Spinal cord (tissue), 10 donors: ENCODE results near the gene CXXC5. TPM values are rescaled to one million over a fixed set of nuclear protein-coding genes. Genes with fewer than 3 reads are reported as not detected.

Source experiments
- DNase-seq, 6 donors: peaks; one replicate each; pipeline versions ENCODE4 v3.0.0 to v3.0.0-alpha.2; 2013 to 2015; ENCODE audit warnings: low spot score in 6 of 6, low read depth in 4 of 6
- H3K27ac ChIP-seq: one replicate; pipeline ENCODE4 v1.5.1; 2013; ENCODE audit warnings: low read depth, low read length, control low read depth
- H3K27me3 ChIP-seq: one replicate; pipeline ENCODE4 v1.6.1; 2013; ENCODE audit warnings: low read length; ENCODE audit not compliant: control insufficient read depth, insufficient read depth
- H3K36me3 ChIP-seq: one replicate; pipeline ENCODE4 v1.6.1; 2013; ENCODE audit warnings: low read length; ENCODE audit not compliant: control insufficient read depth, insufficient read depth
- H3K4me1 ChIP-seq: one replicate; pipeline ENCODE4 v1.6.1; 2013; ENCODE audit warnings: low read length; ENCODE audit not compliant: control insufficient read depth, insufficient read depth
- H3K4me3 ChIP-seq: one replicate; pipeline ENCODE4 v1.5.1; 2013; ENCODE audit warnings: low read depth, low read length, control low read depth
- H3K9me3 ChIP-seq: one replicate; pipeline ENCODE4 v1.6.1; 2013; ENCODE audit warnings: low read length; ENCODE audit not compliant: control insufficient read depth, insufficient read depth
- WGBS: methylation state at CpG from one replicate; pipeline ENCODE4 v1.1.5; 2013; ENCODE audit warnings: missing lambda C conversion rate; ENCODE audit not compliant: insufficient coverage; 5-methylcytosine and 5-hydroxymethylcytosine counted together
- polyA plus RNA-seq, 2 donors: library from polyadenylated mRNA; unstranded; fragments of 120-200 nt; gene quantifications; one replicate each; pipeline ENCODE4 v1.2.1, GENCODE V29; 2013; ENCODE audit not compliant: insufficient read length in 2 of 2
- total RNA-seq, 2 donors: library from RNA; depleted of rRNA in 1 of 2; stranded (reverse); fragments of 120-200 nt in 1 of 2; fragments of >200 nt in 1 of 2; gene quantifications; one replicate each; pipeline versions ENCODE4 v1.2.3 to v1.2.4, GENCODE V29; 2013 to 2014
- donor health status: healthy.

CXXC5 gene
- total and polyA plus RNA-seq, 4 donors, result 71.5 to 137 (median 108) TPM

DNA sequence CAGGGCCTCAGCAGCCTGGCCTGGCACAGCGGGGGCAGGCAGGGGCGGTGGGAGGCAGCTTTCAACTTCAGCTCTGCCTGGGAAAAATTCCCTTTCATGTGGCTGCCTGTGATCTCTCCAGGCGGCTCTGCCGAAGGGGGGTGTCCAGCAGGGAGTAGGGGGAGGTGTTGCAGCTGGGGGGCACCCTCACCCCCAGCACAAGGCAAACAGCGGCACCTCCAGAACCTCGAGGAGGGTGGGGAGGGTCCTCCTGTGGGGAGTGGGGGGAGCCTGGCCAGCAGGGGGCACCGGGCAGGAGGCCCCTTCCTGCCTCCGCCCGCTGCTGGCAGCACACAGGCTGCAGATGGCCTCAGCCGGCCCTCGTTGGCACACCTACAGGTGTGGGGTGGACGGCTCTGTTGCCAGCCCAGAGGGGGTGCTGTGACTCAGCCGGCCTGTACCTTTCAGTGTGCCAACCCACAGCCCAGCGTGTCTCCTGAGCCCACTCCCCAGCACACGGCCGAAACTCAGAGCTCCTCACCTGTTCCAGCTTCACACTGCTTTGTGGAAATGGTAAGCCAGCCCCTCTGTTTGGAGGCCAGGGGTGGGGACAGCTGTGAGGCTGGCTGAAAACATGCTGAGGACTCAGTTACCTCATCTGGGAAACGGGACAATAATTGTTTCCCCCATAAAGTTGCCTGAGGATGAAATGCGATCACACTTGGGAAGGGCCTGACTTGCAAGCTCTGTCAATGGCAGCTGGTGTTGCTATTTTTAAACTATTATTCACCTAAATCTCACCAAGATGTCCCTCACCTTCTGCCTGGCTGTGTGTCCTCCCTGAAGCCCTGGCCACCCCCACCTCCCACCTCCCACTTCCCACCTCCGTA, 37.0 kb downstream of the CXXC5 start:
- Histone ChIP-seq H3K4me1 (peaks cover 96% of the 10 kb centered on the region), H3K9me3 (no peaks in the 10 kb centered on the region), H3K27ac (peak overlapping the region; percentile 57), H3K4me3 (no peak overlapping the region), H3K27me3 (no peaks in the 10 kb centered on the region), H3K36me3 (peaks cover 77% of the 10 kb centered on the region)
- peak in 1 of 6 donors; percentile 68 for DNase-seq
- WGBS, result 33% methylated on average over 14 of the region's 19 CpGs

DNA sequence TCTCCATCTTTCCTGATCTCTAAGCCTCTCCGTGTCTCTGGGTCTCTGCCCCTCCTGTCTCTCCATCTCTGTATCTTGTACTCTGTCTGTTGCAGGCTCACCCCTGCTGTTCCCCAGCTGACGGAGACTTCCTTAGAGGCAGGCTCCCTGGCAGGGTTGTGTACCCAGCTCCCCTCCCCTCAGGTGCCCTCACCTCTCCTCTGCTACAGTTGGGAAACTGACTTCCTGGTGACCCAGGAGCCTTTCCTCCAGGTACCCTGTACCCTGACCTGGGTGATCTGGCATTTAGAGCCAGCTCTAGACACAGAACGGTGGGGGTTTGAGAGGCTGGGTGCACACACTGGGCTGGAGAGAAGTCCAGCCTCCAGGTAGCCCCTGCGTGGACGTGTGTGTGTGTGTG, 37.7 kb downstream of the CXXC5 start:
- Histone ChIP-seq H3K4me3 (no peak overlapping the region), H3K27me3 (no peaks in the 10 kb centered on the region), H3K9me3 (no peaks in the 10 kb centered on the region), H3K4me1 (peaks cover 96% of the 10 kb centered on the region), H3K36me3 (peaks cover 69% of the 10 kb centered on the region), H3K27ac (peak overlapping the region; percentile 72)
- no peak for DNase-seq
- 57% methylated on average over 5 of the region's 5 CpGs for WGBS

DNA sequence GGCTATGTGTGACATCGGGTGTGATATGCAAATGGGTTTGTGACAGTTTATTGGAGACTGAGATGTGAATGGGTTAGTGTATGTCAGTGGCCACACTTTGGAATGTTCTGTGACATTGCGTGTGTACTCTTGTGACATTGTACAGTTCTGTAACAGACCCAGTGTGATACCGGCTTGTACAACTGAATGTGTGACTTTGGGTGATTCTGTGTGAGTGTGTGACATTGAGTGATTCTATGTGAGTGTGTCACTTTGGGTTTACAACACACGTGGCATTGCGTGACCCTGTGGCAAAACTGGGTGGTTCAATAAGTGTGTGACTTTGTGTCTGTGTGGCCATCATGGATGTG, 38.2 kb downstream of the CXXC5 start:
- DNase-seq, result no peak
- 71% methylated on average over 5 of the region's 5 CpGs for WGBS
- Histone ChIP-seq H3K4me1 (peaks cover 96% of the 10 kb centered on the region), H3K27me3 (no peaks in the 10 kb centered on the region), H3K36me3 (peaks cover 65% of the 10 kb centered on the region), H3K9me3 (no peaks in the 10 kb centered on the region), H3K4me3 (no peak overlapping the region), H3K27ac (peak overlapping the region; percentile 72)

DNA sequence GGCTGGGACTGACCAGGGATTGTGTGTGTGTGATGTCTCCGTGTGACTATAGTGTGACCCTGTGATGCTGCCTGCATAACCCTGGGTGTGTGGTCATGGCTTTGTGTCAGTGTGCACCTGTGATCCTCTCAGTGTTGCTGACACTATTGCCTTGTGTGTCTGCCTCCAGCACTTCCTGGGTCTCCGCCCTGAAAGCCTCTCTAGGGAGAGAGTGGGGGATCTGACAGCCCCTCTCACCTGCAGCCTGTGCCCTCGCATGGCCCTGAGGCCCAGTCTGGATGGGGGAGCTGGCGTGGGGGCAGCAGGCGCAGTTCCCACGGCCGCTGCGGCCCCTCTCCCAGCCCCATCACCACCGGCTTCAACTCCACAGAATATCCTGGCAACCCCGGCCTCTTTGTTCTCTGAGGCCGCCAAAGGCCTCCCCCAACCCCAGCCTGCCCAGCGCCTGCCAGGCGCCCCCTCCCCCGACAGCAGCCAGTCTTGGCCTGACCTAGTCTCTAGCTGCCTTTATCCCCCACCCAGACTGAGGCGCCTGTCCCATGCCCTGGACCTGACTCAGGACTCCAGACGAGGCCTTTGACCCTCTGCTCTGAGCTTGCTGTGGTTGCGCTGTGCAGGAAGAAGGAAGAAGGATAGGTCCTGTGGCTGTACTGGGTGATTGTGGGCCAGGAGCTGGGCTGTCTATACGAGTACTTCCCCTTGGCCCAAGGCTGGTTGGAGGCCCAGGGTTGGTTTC, 38.7 kb downstream of the CXXC5 start:
- peak overlapping the region; percentile 72 for H3K27ac ChIP-seq
- H3K4me1 ChIP-seq, result peaks cover 93% of the 10 kb centered on the region

DNA sequence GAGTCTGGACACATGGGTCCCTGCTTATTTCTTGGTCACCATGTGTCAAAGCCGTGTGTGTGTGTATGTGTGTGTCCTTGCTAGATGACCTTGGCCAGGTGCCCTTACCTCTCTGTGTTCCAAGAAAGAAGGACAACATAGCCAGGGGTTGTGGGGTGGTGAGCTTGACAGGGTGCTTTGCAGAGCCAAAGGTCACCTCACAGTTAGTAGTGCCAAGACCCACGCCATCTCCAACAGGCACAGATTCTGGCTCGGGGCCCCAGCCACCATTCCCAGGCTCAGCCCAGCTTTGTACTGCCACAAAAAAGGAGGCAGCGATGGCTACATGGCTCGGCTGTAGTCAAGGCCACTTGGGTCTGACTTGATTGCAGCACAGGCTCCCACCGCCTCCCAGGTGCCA, 39.5 kb downstream of the CXXC5 start:
- H3K36me3 ChIP-seq, result peaks cover 53% of the 10 kb centered on the region
- no peak overlapping the region for H3K4me3 ChIP-seq
- no peaks in the 10 kb centered on the region for H3K27me3 ChIP-seq
- H3K4me1 ChIP-seq, result peaks cover 94% of the 10 kb centered on the region
- WGBS, result 50% methylated on average over 6 of the region's 6 CpGs
- H3K9me3 ChIP-seq, result no peaks in the 10 kb centered on the region
- DNase-seq, result no peak
- H3K27ac ChIP-seq, result peak overlapping the region; percentile 72

More for the DNA sequence above, 38.7 kb downstream of the CXXC5 start:
- no peaks in the 10 kb centered on the region for H3K9me3 ChIP-seq
- 41% methylated on average over 17 of the region's 18 CpGs for WGBS
- H3K27me3 ChIP-seq, result no peaks in the 10 kb centered on the region
- no peak overlapping the region for H3K4me3 ChIP-seq
- peak in 2 of 6 donors; percentile 68 to 80 for DNase-seq
- H3K36me3 ChIP-seq, result peaks cover 59% of the 10 kb centered on the region

DNA sequence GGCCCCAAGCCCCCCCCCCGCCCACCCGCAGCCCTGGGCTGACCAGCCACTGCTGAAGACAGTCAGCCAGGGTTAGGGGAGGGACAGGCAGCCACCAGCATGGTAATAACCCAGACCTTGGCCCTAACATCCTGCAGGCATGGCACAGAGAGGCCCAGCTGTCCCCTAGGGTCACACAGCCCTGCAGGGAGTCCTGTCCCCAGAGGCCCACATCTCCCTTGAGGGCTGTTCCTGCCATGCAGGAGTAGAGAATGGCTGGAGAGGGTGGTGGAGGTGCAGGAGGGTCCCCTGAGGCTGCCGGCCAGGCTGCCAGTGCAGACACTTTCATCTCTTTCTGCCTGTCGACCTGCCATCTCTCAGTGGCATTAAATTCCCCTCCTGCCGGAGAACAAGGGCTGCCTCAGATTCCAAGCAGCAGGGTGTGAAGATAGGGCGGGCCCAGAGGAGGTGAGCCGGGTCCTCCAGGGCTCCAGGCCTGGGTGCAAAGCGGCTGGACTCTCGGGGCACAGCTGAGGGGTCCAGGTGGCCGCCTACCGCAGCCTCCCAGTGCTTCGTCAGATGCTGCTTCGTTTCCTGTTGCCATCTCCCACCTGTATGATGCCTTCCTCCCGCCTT, 40.0 kb downstream of the CXXC5 start:
- Histone ChIP-seq H3K9me3 (no peaks in the 10 kb centered on the region), H3K4me3 (no peak overlapping the region), H3K27ac (peak overlapping the region; percentile 37), H3K27me3 (no peaks in the 10 kb centered on the region), H3K4me1 (peaks cover 96% of the 10 kb centered on the region), H3K36me3 (peaks cover 53% of the 10 kb centered on the region)
- 64% methylated on average over 12 of the region's 14 CpGs for WGBS
- no peak for DNase-seq

DNA sequence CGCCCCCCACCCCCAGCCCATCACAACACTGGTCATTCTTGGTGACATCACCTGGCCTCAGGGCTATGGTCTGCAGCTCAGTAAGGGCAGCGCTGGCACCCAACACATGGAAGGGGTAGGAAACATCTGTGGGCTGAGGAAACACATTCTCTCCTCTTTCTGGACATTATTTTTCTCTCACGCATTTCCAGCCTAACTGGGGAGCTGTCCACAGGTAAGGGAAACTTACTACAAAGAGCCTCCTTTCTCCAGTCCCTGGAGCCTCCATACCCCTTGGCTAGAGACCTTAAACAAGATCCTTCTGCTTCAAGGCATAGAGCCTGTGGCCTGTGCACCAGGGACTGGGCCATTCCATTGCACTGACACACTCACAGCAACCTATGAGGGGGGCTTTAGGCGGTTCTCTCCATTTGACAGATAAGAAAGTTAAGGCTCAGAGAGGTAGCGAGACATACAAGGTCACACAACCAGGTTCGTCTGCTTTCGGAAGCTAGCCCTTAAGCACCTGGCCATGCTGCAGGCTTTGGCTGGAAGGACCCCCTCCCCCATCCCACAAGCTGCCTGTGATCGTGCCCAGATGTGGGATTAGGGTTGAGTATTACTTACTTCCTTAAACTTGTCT, 40.7 kb downstream of the CXXC5 start:
- Histone ChIP-seq H3K27me3 (no peaks in the 10 kb centered on the region), H3K4me1 (peaks cover 96% of the 10 kb centered on the region), H3K27ac (no peak overlapping the region), H3K4me3 (no peak overlapping the region), H3K9me3 (no peaks in the 10 kb centered on the region), H3K36me3 (peaks cover 48% of the 10 kb centered on the region)
- WGBS, result 75% methylated on average over 1 of the region's 8 CpGs
- no peak for DNase-seq

DNA sequence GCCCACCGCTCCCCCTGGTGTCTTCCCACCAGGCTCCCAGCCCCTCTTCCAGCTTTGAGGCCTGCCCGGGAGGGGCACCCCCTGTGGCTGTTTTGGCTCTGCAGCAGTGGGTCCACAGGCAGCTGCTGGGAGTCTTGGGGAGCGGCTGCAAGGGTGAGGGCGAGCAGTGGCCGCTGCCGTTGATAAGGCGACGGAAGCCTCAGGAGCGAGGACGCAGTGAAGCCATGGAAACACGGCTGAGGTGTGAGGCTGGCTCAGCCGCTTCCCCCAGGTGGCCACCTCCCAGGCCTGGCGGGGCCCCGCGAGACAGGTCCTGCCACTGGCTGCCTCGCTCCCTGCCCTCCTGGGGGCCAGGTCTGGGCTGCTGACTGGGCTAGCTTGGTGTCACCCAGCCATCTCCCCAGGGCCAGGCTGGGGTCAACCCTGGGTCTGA, 41.5 kb downstream of the CXXC5 start:
- DNase-seq, result peak in 2 of 6 donors; percentile 28 to 61
- H3K36me3 ChIP-seq, result peaks cover 41% of the 10 kb centered on the region
- no peaks in the 10 kb centered on the region for H3K9me3 ChIP-seq
- peaks cover 92% of the 10 kb centered on the region for H3K4me1 ChIP-seq
- H3K27ac ChIP-seq, result peak overlapping the region; percentile 78
- 21% methylated on average over 16 of the region's 16 CpGs for WGBS
- no peak overlapping the region for H3K4me3 ChIP-seq
- no peaks in the 10 kb centered on the region for H3K27me3 ChIP-seq

DNA sequence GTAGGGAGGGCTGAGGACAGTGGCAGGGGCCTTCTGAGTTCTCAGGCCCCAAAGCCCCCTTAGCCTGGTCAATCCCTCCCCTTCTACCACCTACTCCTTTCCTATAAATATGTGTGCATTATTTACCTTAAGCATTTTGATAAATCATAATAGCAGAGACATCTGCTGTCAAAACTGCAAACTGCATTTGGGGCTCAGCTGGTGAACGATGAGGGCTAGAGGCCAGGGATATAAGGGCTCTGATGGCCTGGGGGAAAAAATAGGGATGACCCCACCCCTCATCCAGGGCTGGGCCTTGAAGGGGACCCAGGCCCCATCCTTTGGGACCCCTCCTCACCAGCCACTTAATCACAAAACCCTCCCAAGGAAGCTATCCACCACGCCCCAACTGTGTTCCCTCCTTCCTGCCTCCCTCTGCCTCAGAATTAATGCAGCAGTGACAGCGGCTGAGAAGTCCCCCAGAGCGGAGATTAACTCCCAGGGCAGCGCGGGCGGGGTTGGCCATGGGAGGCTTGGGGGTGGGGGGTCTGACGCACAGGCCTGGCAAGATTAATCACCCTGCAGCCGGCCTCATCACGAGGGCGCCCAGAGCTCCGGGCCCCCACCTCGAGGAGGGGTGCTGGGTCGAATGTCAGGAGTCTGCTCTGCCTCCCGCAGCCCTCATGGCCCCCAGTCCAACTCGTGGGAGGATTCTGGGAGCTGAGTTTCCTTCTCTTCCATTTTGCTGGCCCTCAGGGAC, 42.1 kb downstream of the CXXC5 start:
- DNase-seq, result peak in 2 of 6 donors; percentile 72 to 85
- Histone ChIP-seq H3K4me1 (peaks cover 86% of the 10 kb centered on the region), H3K4me3 (peak overlapping the region; percentile 4), H3K9me3 (no peaks in the 10 kb centered on the region), H3K36me3 (peaks cover 35% of the 10 kb centered on the region), H3K27ac (peak overlapping the region; percentile 78), H3K27me3 (no peaks in the 10 kb centered on the region)
- WGBS, result 3% methylated on average over 12 of the region's 16 CpGs
